Stomach (tissue), 4 donors: ENCODE results near the gene SIK3.

Experiments
- CTCF ChIP-seq, 7 experiments: fragments of 450-650 bp in 4 of 7; fragments of 200-600 bp in 3 of 7; sonication (generic) in 3 of 7; IDR thresholded peaks; one replicate each; pipeline ENCODE4 v1.5.1; 2016 to 2019; ENCODE audit warnings: antibody characterized with exemption in 7 of 7, control low read depth in 2 of 7, mild to moderate bottlenecking in 1 of 7
- POLR2AphosphoS5 ChIP-seq, 3 donors: sonication (generic); formaldehyde crosslinking; IDR thresholded peaks; one replicate each; pipeline ENCODE4 v1.6.1; 2016; ENCODE audit warnings: antibody characterized with exemption in 3 of 3

GRCh38 chr11:116997071-116997470 is 101.2 kb downstream of the SIK3 start:
- TF ChIP-seq CTCF (IDR thresholded peaks at IDR 0.05) (no peak), POLR2AphosphoS5 (IDR thresholded peaks at IDR 0.05) (no peak)
